HUES6 (cell line): ENCODE data around the gene GFY.
A peak's percentile ranks its signal among the peaks of the same experiment; 100 is the strongest.

Source experiments
- H3K27ac ChIP-seq: 2 replicates; pipeline ENCODE4 v1.7.0; 2013; ENCODE audit warnings: low read depth, mild to moderate bottlenecking, low read length, inconsistent platforms
- H3K27me3 ChIP-seq: 2 replicates; pipeline ENCODE4 v1.6.1; 2013; ENCODE audit warnings: low read length; ENCODE audit not compliant: control insufficient read depth, insufficient read depth
- H3K36me3 ChIP-seq: 2 replicates; pipeline ENCODE4 v1.6.1; 2013; ENCODE audit warnings: low read length; ENCODE audit not compliant: control insufficient read depth, insufficient read depth
- H3K4me1 ChIP-seq: 2 replicates; pipeline ENCODE4 v1.6.1; 2013; ENCODE audit warnings: low read length; ENCODE audit not compliant: control insufficient read depth, insufficient read depth
- H3K4me3 ChIP-seq: 2 replicates; pipeline ENCODE4 v1.5.1; 2013; ENCODE audit warnings: low read depth, low read length
- H3K9ac ChIP-seq: one replicate; pipeline ENCODE4 v1.6.1; 2013; ENCODE audit warnings: mild to moderate bottlenecking, low read length
- H3K9me3 ChIP-seq: 2 replicates; pipeline ENCODE4 v1.6.1; 2013; ENCODE audit warnings: low read depth, low read length; ENCODE audit not compliant: control insufficient read depth, insufficient read depth

GFY gene

GRCh38 chr19:49393881-49394280 lies 31.3 kb upstream of the GFY start:
- Histone ChIP-seq H3K4me1 (peaks cover 17% of the 10 kb centered on the region), H3K27me3 (peaks cover 4% of the 10 kb centered on the region; the same call in 1 of the 2 replicates), H3K9me3 (no peaks in the 10 kb centered on the region), H3K4me3 (no peak overlapping the region), H3K9ac (no peak overlapping the region), H3K36me3 (no peaks in the 10 kb centered on the region), H3K27ac (no peak overlapping the region)

GRCh38 chr19:49395581-49396407 lies 29.4 kb upstream of the GFY start:
- no peaks in the 10 kb centered on the region for H3K36me3 ChIP-seq
- no peak overlapping the region for H3K4me3 ChIP-seq
- H3K27me3 ChIP-seq = peaks cover 3% of the 10 kb centered on the region; the same call in 1 of the 2 replicates
- H3K9me3 ChIP-seq = no peaks in the 10 kb centered on the region
- H3K27ac ChIP-seq = no peak overlapping the region
- peaks cover 22% of the 10 kb centered on the region for H3K4me1 ChIP-seq
- no peak overlapping the region for H3K9ac ChIP-seq

GRCh38 chr19:49396738-49397505 lies 28.3 kb upstream of the GFY start:
- Histone ChIP-seq H3K9me3 (no peaks in the 10 kb centered on the region), H3K9ac (no peak overlapping the region), H3K27me3 (no peaks in the 10 kb centered on the region; the same call in 1 of the 2 replicates), H3K4me3 (no peak overlapping the region), H3K4me1 (peaks cover 22% of the 10 kb centered on the region), H3K36me3 (no peaks in the 10 kb centered on the region), H3K27ac (no peak overlapping the region)

- H3K36me3 ChIP-seq = no peaks in the 10 kb centered on the region
- H3K9ac ChIP-seq = no peak overlapping the region
- H3K27me3 ChIP-seq = no peaks in the 10 kb centered on the region
- no peaks in the 10 kb centered on the region for H3K9me3 ChIP-seq
- H3K4me3 ChIP-seq = no peak overlapping the region
- H3K27ac ChIP-seq = no peak overlapping the region
- H3K4me1 ChIP-seq = peaks cover 23% of the 10 kb centered on the region
Measured at GRCh38 chr19:49398001-49398615, 27.1 kb upstream of the GFY start.

GRCh38 chr19:49398931-49399330 lies 26.3 kb upstream of the GFY start:
- Histone ChIP-seq H3K9me3 (no peaks in the 10 kb centered on the region), H3K36me3 (no peaks in the 10 kb centered on the region), H3K9ac (no peak overlapping the region), H3K4me1 (peaks cover 28% of the 10 kb centered on the region), H3K27ac (no peak overlapping the region), H3K4me3 (no peak overlapping the region), H3K27me3 (no peaks in the 10 kb centered on the region)

GRCh38 chr19:49400029-49400428 lies 25.2 kb upstream of the GFY start:
- no peaks in the 10 kb centered on the region for H3K27me3 ChIP-seq
- H3K9me3 ChIP-seq = no peaks in the 10 kb centered on the region
- H3K4me1 ChIP-seq = peaks cover 32% of the 10 kb centered on the region
- no peaks in the 10 kb centered on the region for H3K36me3 ChIP-seq
- no peak overlapping the region for H3K4me3 ChIP-seq
- H3K9ac ChIP-seq = no peak overlapping the region
- H3K27ac ChIP-seq = no peak overlapping the region

- Histone ChIP-seq H3K27ac (no peak overlapping the region), H3K4me3 (peak overlapping the region; percentile 23), H3K9ac (peak overlapping the region; percentile 46), H3K27me3 (no peaks in the 10 kb centered on the region), H3K36me3 (no peaks in the 10 kb centered on the region), H3K9me3 (no peaks in the 10 kb centered on the region), H3K4me1 (peaks cover 27% of the 10 kb centered on the region)
Measured at GRCh38 chr19:49403404-49404187, 21.6 kb upstream of the GFY start.

- H3K4me1 ChIP-seq = peaks cover 23% of the 10 kb centered on the region
- H3K36me3 ChIP-seq = no peaks in the 10 kb centered on the region
- no peak overlapping the region for H3K27ac ChIP-seq
- H3K4me3 ChIP-seq = no peak overlapping the region
- no peak overlapping the region for H3K9ac ChIP-seq
- H3K9me3 ChIP-seq = no peaks in the 10 kb centered on the region
- H3K27me3 ChIP-seq = no peaks in the 10 kb centered on the region
Measured at GRCh38 chr19:49407079-49407478, 18.1 kb upstream of the GFY start.

- H3K4me3 ChIP-seq = no peak overlapping the region
- H3K9ac ChIP-seq = no peak overlapping the region
- peaks cover 23% of the 10 kb centered on the region for H3K4me1 ChIP-seq
- no peaks in the 10 kb centered on the region for H3K9me3 ChIP-seq
- no peak overlapping the region for H3K27ac ChIP-seq
- no peaks in the 10 kb centered on the region for H3K36me3 ChIP-seq
- H3K27me3 ChIP-seq = no peaks in the 10 kb centered on the region
Measured at GRCh38 chr19:49407482-49408015, 17.6 kb upstream of the GFY start.

- no peaks in the 10 kb centered on the region for H3K9me3 ChIP-seq
- H3K27me3 ChIP-seq = no peaks in the 10 kb centered on the region
- no peak overlapping the region for H3K4me3 ChIP-seq
- H3K4me1 ChIP-seq = peaks cover 24% of the 10 kb centered on the region
- H3K9ac ChIP-seq = no peak overlapping the region
- no peak overlapping the region for H3K27ac ChIP-seq
- H3K36me3 ChIP-seq = no peaks in the 10 kb centered on the region
Measured at GRCh38 chr19:49408816-49409440, 16.3 kb upstream of the GFY start.
